Esophagus (tissue), 2 donors: ENCODE data around the gene CACNG7. TPM values are rescaled to one million over a fixed set of nuclear protein-coding genes. Genes with fewer than 3 reads are reported as not detected.

ENCODE experiments used
- H3K27ac ChIP-seq, 2 donors: one replicate each; pipeline ENCODE4 v1.5.1; 2013; ENCODE audit warnings: low read depth in 2 of 2, mild to moderate bottlenecking in 2 of 2, inconsistent platforms in 1 of 2, low read length in 1 of 2, moderate library complexity in 1 of 2
- H3K27me3 ChIP-seq, 2 donors: one replicate each; pipeline ENCODE4 v1.6.1; 2013; ENCODE audit warnings: low read length in 2 of 2, control low read depth in 1 of 2, mild to moderate bottlenecking in 1 of 2; ENCODE audit not compliant: insufficient read depth in 2 of 2, control insufficient read depth in 1 of 2
- H3K36me3 ChIP-seq, 2 donors: one replicate each; pipeline ENCODE4 v1.6.1; 2013; ENCODE audit warnings: low read length in 1 of 2; ENCODE audit not compliant: control insufficient read depth in 2 of 2, insufficient read depth in 2 of 2
- H3K4me1 ChIP-seq, 2 donors: one replicate each; pipeline ENCODE4 v1.6.1; 2013; ENCODE audit warnings: low read length in 1 of 2; ENCODE audit not compliant: control insufficient read depth in 2 of 2, insufficient read depth in 2 of 2
- H3K4me3 ChIP-seq, 2 donors: one replicate each; pipeline ENCODE4 v1.5.1; 2013; ENCODE audit warnings: low read length in 2 of 2, mild to moderate bottlenecking in 2 of 2, low read depth in 1 of 2, moderate library complexity in 1 of 2
- H3K9me3 ChIP-seq, 2 donors: one replicate each; pipeline ENCODE4 v1.6.1; 2013; ENCODE audit warnings: mild to moderate bottlenecking in 2 of 2, low read depth in 1 of 2, low read length in 1 of 2, moderate library complexity in 1 of 2; ENCODE audit not compliant: control insufficient read depth in 2 of 2, insufficient read depth in 1 of 2
- whole genome bisulfite sequencing, 2 donors: extraction: QIAGEN DNeasy Blood & Tissue Kit; methylation state at CpG; one replicate each; pipeline ENCODE4 v1.1.7; 2013; 5-methylcytosine and 5-hydroxymethylcytosine counted together
- polyA plus RNA-seq, 2 donors: library from polyadenylated mRNA; stranded (reverse); fragments of 200-250 nt; gene quantifications; one replicate each; pipeline ENCODE4 v1.2.3, GENCODE V29; 2013
- donor health status: healthy with polysubstance abuse.
- donor health status: Bipolar disorder and iron deficiency.

Gene CACNG7
- polyA plus RNA-seq, 2 donors = not detected

DNA sequence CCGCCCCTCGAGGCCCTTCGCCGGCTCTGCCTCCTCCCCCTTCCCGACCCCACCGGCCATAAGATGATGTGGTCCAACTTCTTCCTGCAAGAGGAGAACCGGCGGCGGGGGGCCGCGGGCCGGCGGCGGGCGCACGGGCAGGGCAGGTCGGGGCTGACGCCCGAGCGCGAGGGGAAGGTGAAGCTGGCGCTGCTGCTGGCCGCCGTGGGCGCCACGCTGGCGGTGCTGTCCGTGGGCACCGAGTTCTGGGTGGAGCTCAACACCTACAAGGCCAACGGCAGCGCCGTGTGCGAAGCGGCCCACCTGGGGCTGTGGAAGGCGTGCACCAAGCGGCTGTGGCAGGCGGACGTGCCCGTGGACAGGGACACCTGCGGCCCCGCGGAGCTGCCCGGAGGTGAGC lies 83.7 kb downstream of the CACNG7 start:
- Histone ChIP-seq H3K36me3 (no peaks in the 10 kb centered on the region), H3K9me3 (no peaks in the 10 kb centered on the region), H3K27me3 (peaks cover 5 to 18% of the 10 kb centered on the region in 2 donors), H3K27ac (no peak overlapping the region), H3K4me3 (no peak overlapping the region), H3K4me1 (peaks cover 3 to 4% of the 10 kb centered on the region in 2 donors)
- WGBS, 2 donors = 16 to 30% methylated on average over 38 to 43 of the region's 43 CpGs

DNA sequence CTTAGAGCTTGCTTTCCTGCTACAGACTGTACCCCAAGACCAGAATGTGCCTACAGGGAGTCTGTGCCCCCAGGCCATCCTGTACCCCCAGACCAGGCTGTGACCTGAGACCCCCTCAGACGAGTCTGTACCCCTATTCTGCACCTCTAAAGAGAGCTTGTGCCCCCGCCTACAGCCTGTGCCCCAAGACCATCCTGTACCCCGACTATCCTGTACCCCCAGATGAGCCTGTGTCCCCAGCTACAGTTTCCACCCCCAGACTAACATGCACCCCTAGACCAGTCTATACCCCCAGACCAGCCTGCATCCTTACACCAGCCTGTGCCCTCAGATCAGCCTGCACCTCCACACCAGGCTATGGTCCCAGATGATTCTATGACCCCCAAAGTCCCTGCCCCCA lies 84.4 kb downstream of the CACNG7 start:
- WGBS, 2 donors = 64 to 67% methylated on average over 3 of the region's 3 CpGs
- Histone ChIP-seq H3K27me3 (peaks cover 5 to 18% of the 10 kb centered on the region in 2 donors), H3K27ac (no peak overlapping the region)

More for the DNA sequence above, 84.4 kb downstream of the CACNG7 start:
- H3K36me3 ChIP-seq = no peaks in the 10 kb centered on the region
- peaks cover 3 to 4% of the 10 kb centered on the region in 2 donors for H3K4me1 ChIP-seq
- no peak overlapping the region for H3K4me3 ChIP-seq
- no peaks in the 10 kb centered on the region for H3K9me3 ChIP-seq

Other genes with a start within 250 kb of the CACNG7 start
- under 1 TPM; 0.01 to 0.04 TPM for gene NLRP12, start 85.0 kb upstream of the CACNG7 start, polyA plus RNA-seq
- 10 to 100 TPM in 1 of 2 donors, 1 to 10 TPM in 1; 9.3 to 20.4 TPM for gene MYADM, start 41.4 kb upstream of the CACNG7 start, polyA plus RNA-seq
- gene PRKCG, start 27.1 kb upstream of the CACNG7 start, polyA plus RNA-seq = under 1 TPM in 1 of 2 donors, not detected in 1; 0.01 TPM
- gene CACNG8, start 53.7 kb downstream of the CACNG7 start, polyA plus RNA-seq = under 1 TPM; 0.01 to 0.04 TPM
- gene CACNG6, start 82.4 kb downstream of the CACNG7 start, polyA plus RNA-seq = not detected
- not detected for gene VSTM1, start 154.6 kb downstream of the CACNG7 start, polyA plus RNA-seq
- gene TARM1, start 172.1 kb downstream of the CACNG7 start, polyA plus RNA-seq = not detected
- gene OSCAR, start 191.5 kb downstream of the CACNG7 start, polyA plus RNA-seq = 1 to 10 TPM in 1 of 2 donors, under 1 TPM in 1; 0.73 to 1.0 TPM
- 100 to 1,000 TPM; 147 to 303 TPM for gene NDUFA3, start 193.6 kb downstream of the CACNG7 start, polyA plus RNA-seq
- gene TFPT, start 206.4 kb downstream of the CACNG7 start, polyA plus RNA-seq = 10 to 100 TPM; 11.8 to 13.2 TPM
- 10 to 100 TPM; 38.9 to 44.3 TPM for gene PRPF31, start 206.5 kb downstream of the CACNG7 start, polyA plus RNA-seq
- 10 to 100 TPM; 21.3 to 23.0 TPM for gene CNOT3, start 228.5 kb downstream of the CACNG7 start, polyA plus RNA-seq